ENCODE data around the gene CC2D1B. TPM values are rescaled to one million over a fixed set of nuclear protein-coding genes. Genes with fewer than 3 reads are reported as not detected.

CC2D1B gene
- total and polyA plus RNA-seq, 9 donors, result 15.5 to 38.9 (median 27.0) TPM

DNA sequence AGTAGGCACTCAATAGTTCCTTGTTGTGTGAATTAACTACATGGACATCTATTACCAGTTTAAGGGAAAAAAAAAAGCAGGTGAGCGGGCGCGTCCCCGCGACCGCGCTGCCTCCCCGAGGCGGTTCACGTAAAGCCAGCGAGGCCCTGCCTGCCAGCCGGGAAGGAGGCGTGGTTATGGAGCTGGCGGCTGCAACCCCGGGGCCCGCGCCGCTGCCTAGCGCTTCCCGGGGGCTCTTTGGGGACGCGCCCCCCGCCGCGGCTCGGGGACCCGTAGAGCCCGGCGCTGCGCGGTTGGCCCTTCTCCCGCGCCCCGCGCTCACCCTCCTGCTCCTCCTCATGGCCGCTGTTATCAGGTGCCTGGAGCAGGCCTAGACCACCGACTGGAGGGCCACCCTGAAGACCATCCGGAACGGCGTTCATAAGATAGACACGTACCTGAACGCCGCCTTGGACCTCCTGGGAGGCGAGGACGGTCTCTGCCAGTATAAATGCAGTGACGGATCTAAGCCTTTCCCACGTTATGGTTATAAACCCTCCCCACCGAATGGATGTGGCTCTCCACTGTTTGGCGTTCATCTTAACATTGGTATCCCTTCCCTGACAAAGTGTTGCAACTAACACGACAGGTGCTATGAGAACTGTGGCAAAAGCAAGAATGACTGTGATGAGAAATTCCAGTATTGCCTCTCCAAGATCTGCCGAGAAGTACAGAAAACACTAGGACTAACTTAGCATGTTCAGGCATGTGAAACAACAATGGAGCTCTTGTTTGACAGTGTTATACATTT is 2.6 kb upstream of the CC2D1B start:
- H3K4me3 ChIP-seq, result peak overlapping the region; percentile 31
- TF ChIP-seq, protein P1, sequence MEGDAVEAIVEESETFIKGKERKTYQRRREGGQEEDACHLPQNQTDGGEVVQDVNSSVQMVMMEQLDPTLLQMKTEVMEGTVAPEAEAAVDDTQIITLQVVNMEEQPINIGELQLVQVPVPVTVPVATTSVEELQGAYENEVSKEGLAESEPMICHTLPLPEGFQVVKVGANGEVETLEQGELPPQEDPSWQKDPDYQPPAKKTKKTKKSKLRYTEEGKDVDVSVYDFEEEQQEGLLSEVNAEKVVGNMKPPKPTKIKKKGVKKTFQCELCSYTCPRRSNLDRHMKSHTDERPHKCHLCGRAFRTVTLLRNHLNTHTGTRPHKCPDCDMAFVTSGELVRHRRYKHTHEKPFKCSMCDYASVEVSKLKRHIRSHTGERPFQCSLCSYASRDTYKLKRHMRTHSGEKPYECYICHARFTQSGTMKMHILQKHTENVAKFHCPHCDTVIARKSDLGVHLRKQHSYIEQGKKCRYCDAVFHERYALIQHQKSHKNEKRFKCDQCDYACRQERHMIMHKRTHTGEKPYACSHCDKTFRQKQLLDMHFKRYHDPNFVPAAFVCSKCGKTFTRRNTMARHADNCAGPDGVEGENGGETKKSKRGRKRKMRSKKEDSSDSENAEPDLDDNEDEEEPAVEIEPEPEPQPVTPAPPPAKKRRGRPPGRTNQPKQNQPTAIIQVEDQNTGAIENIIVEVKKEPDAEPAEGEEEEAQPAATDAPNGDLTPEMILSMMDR (IDR thresholded peaks at IDR 0.05), result no peak
- no peak for TF ChIP-seq POLR2A (IDR thresholded peaks at IDR 0.05)
- no peak for TF ChIP-seq EP300 (IDR thresholded peaks at IDR 0.05)
- intact Hi-C loops (cut with DNase I), result no loop called here
- H3K9me3 ChIP-seq, result no peaks in the 10 kb centered on the region
- peak overlapping the region in 1 of 2 donors; percentile 24 for H3K27ac ChIP-seq
- H3K36me3 ChIP-seq, result no peaks in the 10 kb centered on the region
- DNase-seq, result peak; percentile 37 to 65 (median 58)
- H3K4me1 ChIP-seq (ENCODE audit: insufficient read depth), result peaks cover 6% of the 10 kb centered on the region
- H3K27me3 ChIP-seq, result no peaks in the 10 kb centered on the region
- 4 to 8% (median 8%) methylated on average over 31 to 51 of the region's 51 CpGs for WGBS, 3 donors

GRCh38 chr1:52367272-52367671 is 1.3 kb upstream of the CC2D1B start:
- DNase-seq, result no peak
- intact Hi-C loops (cut with DNase I), result no loop called here
- Histone ChIP-seq H3K36me3 (no peaks in the 10 kb centered on the region), H3K27me3 (no peaks in the 10 kb centered on the region), H3K27ac (no peak overlapping the region), H3K9me3 (no peaks in the 10 kb centered on the region), H3K4me1 (ENCODE audit: insufficient read depth) (peaks cover 6% of the 10 kb centered on the region), H3K4me3 (no peak overlapping the region)
- WGBS, 3 donors, result 52 to 59% (median 54%) methylated on average over 5 of the region's 5 CpGs
- TF ChIP-seq EP300 (IDR thresholded peaks at IDR 0.05) (no peak), POLR2A (IDR thresholded peaks at IDR 0.05) (no peak)
- TF ChIP-seq, protein P1 (IDR thresholded peaks at IDR 0.05), result no peak

DNA sequence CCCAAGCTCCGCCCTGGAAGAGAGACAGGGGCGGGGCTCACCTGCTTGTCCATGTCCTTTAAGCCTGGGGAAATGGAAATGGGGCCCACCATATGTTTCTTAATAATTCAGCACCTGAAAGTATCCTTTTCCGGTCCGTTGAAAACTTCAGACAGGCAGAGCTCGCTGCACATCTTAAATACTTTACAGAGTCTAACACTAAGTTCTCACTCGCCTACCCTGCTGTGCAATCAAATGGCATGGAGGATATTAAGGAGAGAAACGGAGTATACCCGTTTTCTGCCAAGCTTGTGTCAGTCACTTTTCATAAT is 467 bp upstream of the CC2D1B start:
- H3K27ac ChIP-seq, result peak overlapping the region in 1 of 2 donors; percentile 74

GRCh38 chr1:52365071-52365745 is 797 bp downstream of the CC2D1B start:
- 8 to 10% (median 8%) methylated on average over 22 of the region's 22 CpGs for WGBS, 3 donors

More for the DNA sequence above, 467 bp upstream of the CC2D1B start:
- TF ChIP-seq POLR2A (IDR thresholded peaks at IDR 0.05) (no peak), EP300 (IDR thresholded peaks at IDR 0.05) (no peak)
- TF ChIP-seq, protein P1 (IDR thresholded peaks at IDR 0.05), result no peak
- peak overlapping the region; percentile 99 for H3K4me3 ChIP-seq
- H3K9me3 ChIP-seq, result no peaks in the 10 kb centered on the region
- intact Hi-C loops (cut with DNase I), result no loop called here
- H3K36me3 ChIP-seq, result no peaks in the 10 kb centered on the region
- H3K27me3 ChIP-seq, result no peaks in the 10 kb centered on the region
- peaks cover 6% of the 10 kb centered on the region for H3K4me1 ChIP-seq (ENCODE audit: insufficient read depth)
- DNase-seq, result no peak
- WGBS, 3 donors, result 7 to 10% (median 10%) methylated on average over 8 of the region's 8 CpGs

More at GRCh38 chr1:52365071-52365745, 797 bp downstream of the CC2D1B start:
- H3K4me1 ChIP-seq (ENCODE audit: insufficient read depth), result peaks cover 6% of the 10 kb centered on the region
- H3K9me3 ChIP-seq, result no peaks in the 10 kb centered on the region
- peak overlapping the region; percentile 99 for H3K4me3 ChIP-seq
- no peaks in the 10 kb centered on the region for H3K27me3 ChIP-seq
- H3K36me3 ChIP-seq, result no peaks in the 10 kb centered on the region
- DNase-seq, result peak; percentile 50 to 73 (median 68)
- TF ChIP-seq, protein P1 (IDR thresholded peaks at IDR 0.05), result no peak
- TF ChIP-seq POLR2A (IDR thresholded peaks at IDR 0.05) (no peak), EP300 (IDR thresholded peaks at IDR 0.05) (no peak)
- intact Hi-C loops (cut with DNase I), result no loop called here
- peak overlapping the region; percentile 60 to 74 for H3K27ac ChIP-seq
